GM12873 (cell line): ENCODE data around the gene DMBX1.

ENCODE experiments used
- CTCF ChIP-seq: IDR thresholded peaks from 2 replicates; pipeline ENCODE4 v1.5.1; 2012; ENCODE audit warnings: low read depth, mild to moderate bottlenecking, moderate library complexity, low read length, control low read depth; ENCODE audit not compliant: insufficient read depth; ENCODE audit errors: missing control alignments

DMBX1 gene

DNA sequence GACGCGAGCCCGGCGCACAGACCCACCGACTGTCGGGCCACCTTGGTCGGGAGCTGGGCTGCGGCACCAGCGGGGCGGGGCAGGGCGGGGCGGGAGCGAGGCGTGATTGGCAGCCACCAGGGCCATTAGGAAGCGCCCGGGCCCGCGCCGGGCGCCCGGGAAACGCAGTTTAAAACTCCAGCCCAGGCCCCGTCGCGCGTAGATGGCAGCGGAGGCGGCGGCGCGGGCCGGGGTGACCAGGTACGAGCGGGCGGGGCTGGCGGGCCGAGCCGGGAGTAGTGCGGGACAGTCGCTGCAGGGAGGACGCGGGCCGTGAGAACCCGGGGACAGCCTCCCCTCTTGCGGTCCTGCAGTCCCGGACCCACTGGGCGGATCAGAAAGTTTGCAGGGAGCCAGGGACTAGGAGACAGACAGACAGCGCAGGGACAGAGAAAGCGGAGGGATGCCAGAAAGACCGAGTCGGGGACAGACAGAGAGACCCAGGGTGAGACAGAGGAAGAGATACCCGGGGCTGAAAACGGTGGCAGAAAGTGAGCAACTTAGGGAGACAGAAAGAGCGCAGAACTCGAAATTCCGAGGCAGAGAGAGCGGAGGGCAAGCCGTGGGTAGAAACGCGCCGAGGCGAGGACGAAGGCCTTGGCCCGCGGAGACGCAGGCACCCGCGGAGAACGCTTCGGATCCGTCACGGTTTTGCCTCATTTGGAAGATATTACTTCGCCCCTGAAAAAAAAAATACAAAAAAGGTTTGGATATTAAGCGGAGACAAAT is at the start of gene DMBX1:
TSS of gene DMBX1 (plus strand) at position 199 of the 768 bp plus-strand sequence. CDS start 17,175 bp downstream, outside the sequence.
- no peak for TF ChIP-seq CTCF

DNA sequence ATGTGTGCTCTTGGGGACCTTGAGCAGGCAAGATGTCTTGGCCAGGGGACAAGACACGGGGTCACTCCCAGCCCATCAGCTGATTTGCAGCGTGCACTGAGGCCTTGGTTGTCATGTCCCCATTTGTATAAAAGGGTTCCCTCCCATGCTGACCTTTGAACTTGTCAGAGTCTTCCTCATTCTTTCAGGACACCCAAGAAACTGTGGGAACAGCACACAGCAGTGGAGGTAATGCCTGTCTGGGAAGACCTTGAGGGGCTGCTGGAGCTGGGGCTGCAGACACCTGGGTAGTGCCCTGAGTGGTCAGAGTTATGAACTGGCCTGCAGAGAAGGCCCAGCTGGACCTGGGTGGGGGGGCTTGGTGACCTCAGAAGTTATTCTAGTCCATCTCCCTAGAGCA is 49.2 kb upstream of the DMBX1 start:
- TF ChIP-seq CTCF: no peak

DNA sequence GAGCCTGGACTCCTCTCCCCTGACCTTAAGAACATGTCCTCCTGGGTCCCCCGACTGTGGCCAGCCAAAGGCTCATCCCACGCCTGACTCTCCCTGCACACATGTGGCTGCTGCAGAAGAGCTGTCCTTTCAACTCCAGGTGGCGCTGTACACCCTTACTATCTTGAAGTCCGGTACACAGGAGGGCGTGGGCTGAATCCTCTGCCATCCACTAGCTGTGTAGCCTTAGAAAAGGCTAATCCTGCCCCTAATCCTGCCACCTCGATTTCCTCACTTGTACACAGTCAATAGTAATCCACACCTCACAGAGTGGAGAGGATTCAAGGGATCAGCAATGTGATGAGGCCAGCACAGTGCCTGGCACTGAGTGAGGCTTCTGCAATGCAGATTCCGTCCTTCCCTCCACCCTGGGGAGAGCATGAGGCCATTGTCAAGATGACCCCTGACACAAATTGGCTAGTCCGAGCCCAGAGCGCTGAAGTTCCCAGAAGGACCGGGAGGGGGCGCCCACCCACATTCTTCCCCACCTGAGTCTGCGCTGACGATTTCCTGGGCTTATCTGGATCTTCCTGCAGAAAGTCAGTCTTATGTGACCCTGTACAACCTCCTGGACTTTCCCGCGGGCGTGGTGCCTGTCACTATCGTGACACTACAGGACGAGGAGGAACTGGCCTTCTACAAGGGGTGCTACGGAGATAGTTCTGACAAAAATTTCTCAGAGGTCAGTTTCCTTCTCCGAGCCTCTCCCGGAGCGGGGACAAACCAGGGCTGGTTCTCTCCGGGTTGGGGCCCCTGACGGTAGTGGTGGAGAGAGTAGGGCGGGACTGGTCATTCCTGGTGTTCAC is 47.1 kb upstream of the DMBX1 start:
- peak; percentile 85 for TF ChIP-seq CTCF

DNA sequence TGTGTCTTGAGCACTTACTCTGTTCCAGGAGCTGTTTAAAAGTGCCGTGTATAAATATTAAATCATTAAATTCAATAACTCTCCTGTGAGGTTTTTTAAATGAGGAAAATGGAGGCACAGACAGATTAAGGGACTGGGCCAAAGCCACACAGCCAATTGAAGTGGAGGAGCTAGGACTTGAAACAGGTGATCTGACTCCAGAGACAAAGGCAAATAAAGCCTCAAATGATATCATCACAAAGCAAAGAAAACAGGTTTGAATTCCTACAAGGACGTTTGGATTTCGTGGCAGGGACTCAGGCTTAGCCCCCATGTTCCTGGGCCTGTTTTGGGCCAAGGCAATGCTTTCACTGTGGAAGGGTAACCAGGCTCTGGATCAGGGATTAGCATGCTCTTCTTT is 45.2 kb upstream of the DMBX1 start:
- TF ChIP-seq CTCF: no peak

DNA sequence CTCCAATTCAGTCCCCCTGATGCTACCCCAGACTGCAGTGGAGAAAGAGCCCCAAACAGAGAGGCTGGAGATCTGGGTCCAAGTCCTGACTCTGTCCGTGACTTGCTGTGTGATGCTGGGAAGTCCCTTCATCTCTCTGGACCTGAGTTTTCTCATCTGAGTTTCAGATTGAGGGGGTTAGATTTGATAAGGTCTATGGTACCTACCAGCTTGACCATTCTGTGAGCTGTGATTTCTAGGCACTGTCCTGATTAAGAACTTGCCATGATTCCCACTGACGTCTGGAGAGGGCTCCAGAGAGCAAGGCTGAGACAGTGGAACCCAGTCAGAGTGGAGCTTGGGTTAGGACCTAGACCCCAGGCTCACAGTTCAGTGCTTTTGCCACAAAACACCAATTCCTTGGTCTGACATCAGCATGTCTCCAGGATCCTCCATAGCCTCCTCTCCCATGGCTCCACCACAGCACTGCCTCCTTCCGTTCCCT is 43.8 kb upstream of the DMBX1 start:
- TF ChIP-seq CTCF: peak; percentile 5

- TF ChIP-seq CTCF: peak; percentile 96
These were observed 42.8 kb upstream of the DMBX1 start for GRCh38 chr1:46446646-46447498.
